ENCODE results near the gene ARSI. TPM values are rescaled to one million over a fixed set of nuclear protein-coding genes. Genes with fewer than 3 reads are reported as not detected.
A peak's percentile ranks its signal among the peaks of the same experiment; 100 is the strongest.

Gene ARSI
- under 1 TPM; 0.27 to 0.64 TPM for total RNA-seq
- long read RNA-seq, partial matches to known transcripts, result 0 of 1 reads
- long read RNA-seq, other reads (novel, unspliced or antisense), result 1 of 1 reads

DNA sequence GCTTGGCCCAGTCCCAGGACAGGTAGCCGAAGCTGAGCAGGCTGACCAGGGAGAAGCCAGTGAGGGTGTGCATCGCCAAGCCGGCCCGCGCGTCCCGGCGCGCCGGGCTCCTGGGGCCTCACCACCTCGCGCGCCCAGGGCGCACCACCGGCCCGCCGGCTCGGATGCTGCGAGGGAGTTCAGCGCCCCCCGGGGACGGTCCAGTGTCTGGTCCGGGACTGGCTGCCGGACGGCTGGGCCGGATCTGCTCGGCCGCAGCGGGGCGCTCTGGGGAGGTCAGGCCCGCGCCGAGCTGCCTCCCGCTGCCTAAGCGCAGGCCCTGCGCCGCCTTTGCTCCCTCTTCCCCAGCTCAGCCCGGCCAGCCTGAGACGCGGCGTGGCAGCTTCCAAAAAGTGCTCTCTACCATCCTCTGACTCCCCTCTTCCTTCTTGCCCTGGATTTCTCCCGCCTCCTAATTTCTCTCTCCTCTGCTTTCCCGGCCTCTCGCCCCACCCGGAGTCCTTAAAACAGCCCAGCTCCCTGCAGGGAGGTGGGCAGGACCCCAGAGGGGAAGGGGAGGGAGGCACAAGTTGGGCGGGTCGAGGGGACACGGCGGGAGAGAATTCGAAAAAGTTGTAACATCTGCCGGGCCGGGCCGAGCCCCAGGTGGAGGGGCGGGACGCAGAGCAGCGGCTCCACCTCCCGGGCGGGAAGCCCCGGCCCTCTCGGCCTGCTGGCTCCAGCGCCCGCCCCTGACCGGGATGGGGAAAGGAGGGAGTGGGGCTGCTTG is at the start of gene ARSI:
ARSI (minus strand) TSS at position 605 of the 769 bp plus-strand sequence; CDS start at position 73, 532 bp downstream.
- intact Hi-C loops (cut with DNase I, micrococcal nuclease), result no loop called here
- DNase-seq, result no peak
- ATAC-seq, result no peak

DNA sequence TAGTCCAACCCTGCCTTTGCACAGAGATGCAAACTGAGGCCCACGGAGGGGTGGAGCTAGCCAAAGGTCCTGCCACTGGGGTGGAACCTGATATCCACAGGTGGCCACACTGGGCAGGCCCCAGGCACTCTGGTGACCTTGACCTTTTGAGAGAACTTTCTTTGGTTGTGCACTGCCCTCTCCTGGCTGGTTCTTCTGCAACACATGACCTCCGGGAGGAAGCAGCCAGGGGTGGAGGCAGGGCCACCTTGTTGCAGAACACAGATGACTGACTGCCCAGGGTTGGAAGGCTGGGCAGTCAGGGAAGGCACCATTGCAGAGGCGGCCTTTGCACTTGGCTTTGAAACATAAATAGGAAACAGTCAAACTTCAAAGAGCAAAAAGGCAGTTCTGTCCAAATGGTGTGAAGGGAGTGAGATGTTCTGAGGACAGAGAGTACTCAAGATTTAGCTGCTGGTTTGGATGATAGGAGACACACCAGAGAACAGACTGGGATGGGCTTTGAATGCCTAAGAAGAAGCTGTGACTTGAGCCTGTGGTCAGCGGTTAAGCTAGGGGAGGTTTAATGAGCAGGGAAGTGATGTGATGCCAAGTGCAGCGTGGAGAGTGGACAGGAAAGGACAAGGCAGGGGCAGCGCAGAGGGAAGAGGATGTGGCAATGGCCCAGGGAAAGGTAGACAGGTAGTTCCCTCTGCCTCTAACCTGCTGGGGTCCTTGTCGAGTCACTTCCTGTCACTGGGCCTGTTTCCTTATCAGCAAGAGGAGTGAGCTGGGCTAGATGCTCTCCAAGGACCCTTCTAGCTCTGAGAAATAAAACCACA is 48.0 kb upstream of the ARSI start:
- ATAC-seq (peak; percentile 84), DNase-seq (peak; percentile 85)
- intact Hi-C loops (cut with DNase I, micrococcal nuclease), result no loop called here

DNA sequence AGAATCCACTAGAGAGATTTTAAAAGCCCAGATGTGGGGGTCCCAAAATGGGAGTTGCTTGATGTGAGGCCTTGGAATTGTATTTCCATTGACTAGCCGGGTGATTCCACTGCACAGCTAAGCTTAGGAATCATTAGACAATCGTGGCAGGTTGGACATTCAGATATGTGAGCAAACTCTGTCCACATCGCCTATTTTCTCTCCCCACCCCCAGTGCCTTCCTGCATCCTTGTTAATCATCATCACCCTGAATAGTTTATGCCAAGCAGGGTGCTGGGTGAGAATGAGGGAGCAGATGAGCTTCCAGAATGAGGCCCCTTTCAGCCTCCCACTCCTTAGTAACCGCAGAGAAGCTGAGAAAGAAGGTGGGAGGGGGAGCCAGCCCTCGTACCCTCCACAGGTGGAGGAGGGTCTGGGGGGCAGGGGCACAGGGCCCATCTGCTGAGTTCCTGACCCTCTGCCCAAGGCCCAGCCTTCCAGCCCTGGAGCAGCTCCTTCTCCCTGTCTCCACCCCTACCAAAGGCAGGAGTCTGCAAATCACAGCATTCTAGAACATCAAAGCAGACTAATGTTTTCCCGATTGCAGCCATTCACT is 47.1 kb upstream of the ARSI start:
- DNase-seq (no peak), ATAC-seq (no peak)
- intact Hi-C loops (cut with DNase I, micrococcal nuclease), result no loop called here

DNA sequence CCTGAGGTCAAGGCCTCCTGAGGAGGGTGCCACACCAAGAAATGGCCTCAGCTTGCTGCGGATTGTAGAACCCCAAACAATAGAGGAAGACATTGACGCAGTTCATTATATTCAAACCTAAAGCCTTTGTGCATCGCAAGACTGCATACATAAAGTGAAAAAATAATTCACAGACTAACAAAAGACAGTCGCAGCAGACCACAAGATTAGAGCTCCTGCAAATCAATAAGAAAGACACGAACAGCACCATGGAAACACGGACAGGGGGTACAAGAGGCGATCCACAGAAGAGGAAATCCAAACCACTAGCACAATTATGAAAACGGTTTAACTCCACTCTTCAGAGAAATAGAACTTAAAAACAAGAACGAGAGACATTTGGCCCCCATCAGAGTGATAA is 44.7 kb upstream of the ARSI start:
- intact Hi-C loops (cut with DNase I, micrococcal nuclease), result no loop called here
- no peak for DNase-seq
- ATAC-seq, result no peak

DNA sequence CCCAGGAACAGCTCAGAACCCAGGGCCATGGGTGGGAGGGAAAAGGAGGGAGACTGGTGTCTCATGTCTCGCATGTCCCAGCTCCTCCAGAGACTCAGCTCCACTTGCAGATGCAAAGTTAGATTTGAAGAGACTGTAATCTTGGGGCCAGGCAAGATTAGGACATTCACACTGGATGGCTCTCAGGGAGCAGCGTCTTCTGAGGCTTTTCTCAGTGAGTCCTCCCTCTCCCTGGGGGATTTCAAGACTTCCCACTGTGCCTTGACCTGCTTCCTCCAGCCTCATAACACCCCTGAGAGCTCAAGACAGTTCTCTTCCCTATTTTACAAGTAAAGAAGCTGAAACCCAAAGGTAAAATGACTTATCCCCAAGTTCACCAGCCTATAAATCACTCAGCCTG is 44.3 kb upstream of the ARSI start:
- no peak for ATAC-seq
- intact Hi-C loops (cut with DNase I, micrococcal nuclease), result no loop called here
- DNase-seq, result no peak

DNA sequence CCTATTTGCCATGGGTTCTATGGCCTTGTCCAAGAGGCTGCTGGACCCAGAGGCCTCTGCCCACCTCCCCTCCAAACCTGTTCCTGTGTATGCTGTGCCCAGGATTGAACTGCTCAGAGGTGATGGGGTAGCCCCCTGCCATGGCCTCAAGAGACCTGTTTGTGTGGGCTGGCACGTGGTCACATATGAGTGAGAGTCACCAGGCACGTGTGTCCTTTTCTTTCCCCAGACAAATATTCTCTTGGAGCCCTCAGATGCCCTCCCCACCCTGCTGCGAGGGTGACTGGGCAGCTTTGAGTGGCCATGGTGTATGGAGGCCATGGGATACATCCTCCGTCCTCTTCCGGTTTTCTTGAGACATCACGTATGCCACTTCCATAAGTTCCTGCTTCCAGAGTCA is 43.9 kb upstream of the ARSI start:
- DNase-seq (no peak), ATAC-seq (no peak)
- intact Hi-C loops (cut with DNase I, micrococcal nuclease), result no loop called here

DNA sequence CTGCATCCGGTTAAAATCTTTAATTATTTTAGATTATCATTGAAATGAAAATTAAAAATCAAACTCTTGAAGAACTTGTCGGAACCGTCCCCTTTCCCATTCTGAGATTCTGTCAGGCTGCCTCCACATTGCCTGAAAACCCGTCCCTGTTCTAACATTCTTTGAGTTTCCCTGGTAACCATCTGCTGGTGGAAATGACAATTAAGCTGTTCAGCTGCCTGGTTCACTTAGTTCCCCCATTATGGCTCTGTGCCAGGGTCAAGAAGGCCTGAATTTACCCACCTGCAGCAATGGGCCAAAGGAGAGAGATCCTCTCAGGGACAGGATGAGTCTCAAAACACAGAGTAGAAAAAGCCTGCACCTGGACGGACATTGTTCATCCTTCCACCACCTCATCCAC is 43.0 kb upstream of the ARSI start:
- intact Hi-C loops (cut with DNase I, micrococcal nuclease), result no loop called here
- ATAC-seq (no peak), DNase-seq (no peak)

DNA sequence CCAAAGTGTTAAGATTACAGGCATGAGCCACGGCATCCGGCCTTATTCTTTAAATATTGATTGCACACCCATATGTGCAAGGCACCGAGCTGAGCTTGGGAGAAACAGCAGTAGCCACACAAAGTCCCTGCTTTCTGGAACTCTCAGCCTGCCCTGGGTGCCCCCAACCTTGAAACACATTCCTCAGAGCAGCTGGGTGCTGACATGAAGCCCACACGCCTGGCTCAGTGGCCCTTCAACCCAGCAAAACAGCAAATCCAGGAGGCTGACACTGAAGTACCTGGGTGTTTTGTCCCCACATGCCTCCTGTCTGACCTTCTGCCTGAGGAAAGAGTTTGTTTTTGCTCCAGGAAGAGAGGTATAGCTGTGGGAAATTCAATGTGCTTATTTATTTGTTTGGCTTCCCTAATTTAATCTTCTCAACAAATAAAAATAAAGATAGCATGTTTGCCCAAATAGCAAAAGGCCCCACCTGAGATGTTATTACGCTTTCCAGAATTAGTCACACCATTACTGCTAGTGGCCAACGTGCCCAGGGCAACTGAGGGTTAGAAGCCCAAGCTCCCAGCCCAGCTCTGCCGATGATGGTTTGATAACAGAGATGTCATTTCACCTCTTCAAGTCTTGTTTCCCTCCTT is 41.4 kb upstream of the ARSI start:
- DNase-seq, result no peak
- ATAC-seq, result no peak
- intact Hi-C loops (cut with DNase I, micrococcal nuclease), result no loop called here

DNA sequence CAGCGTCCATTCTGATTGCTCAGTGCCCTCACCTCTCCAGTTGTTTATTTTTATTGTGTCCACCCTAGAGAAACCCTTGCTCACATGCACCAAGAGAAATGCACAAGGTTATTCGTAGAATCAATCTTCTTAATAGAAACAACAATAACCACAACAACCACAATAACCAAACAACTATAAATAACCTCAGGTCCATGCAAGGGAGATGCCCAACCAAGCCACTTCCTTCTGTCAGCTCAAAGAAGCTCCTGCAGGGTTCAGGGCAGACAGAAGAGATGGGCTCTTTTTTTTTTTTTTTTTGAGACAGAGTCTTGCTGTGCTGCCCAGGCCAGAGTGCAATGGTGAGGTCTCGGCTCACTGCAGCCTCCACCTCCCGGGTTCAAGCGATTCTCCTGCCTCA is 39.9 kb upstream of the ARSI start:
- intact Hi-C loops (cut with DNase I, micrococcal nuclease), result no loop called here
- ATAC-seq (no peak), DNase-seq (no peak)

DNA sequence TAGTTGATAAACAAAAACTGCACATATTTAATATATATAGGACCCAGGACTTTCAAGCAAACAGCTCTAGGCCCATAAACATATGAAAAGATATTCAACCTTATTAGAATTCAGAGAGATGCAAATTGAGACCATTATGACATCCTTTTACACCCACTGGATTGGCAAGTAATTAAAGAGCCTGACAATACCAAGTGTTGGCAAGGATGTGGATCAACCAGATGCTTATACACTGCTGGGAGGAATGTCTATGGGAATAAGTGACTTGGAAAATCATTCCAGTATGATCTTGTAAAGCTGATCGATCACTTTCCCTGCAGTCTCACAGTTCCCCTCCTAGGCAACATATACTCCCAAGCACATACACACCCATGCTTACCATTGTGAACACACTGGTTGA is 39.3 kb upstream of the ARSI start:
- intact Hi-C loops (cut with DNase I, micrococcal nuclease), result no loop called here
- ATAC-seq (no peak), DNase-seq (no peak)

DNA sequence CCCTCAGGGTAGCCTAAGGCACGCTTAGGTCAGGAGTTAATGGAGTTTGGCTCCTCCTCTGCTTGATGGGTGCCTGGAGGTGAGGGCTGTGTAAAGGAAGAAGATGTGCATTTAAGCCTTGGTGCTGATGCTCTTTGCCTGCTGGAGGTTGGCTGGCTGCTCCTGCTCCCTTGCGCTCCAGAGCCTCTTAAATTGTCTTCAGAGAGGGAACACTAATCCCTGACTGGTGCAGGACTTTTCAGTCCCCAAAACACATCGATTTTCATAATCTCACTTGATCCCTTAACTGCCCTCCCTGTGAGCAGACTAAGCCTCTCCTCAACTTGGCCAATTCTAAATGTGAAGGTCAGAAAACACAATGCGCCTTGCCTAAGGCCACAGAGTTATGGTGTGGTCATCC is 38.6 kb upstream of the ARSI start:
- intact Hi-C loops (cut with DNase I, micrococcal nuclease), result no loop called here
- no peak for ATAC-seq
- no peak for DNase-seq

DNA sequence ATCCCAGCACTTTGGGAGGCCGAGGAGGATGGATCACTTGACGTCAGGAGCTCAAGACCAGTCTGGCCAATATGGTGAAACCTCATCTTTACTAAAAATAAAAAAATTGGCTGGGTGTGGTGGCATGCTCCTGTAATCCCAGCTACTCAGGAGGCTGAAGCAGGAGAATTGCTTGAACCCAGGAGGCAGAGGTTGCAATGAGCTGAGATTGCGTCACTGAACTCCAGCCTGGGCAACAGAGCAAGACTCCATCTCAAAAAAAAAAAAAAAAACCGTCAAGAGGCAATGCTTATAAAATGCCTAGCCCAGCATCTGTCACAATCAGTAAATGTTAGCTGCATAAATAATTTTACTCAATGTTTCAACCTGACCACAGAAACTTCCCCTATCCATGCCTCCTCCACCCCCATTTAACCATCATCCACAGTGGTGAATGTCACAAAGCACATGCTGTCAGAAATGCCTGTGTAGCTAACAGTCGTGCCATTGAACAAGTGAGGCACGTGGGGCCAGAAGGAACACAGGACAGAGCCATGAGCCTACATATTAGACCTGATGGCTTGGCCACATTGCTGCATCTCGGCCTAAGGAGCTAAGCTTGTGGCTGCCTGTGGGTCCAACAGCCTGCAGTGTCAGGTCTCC is 38.0 kb upstream of the ARSI start:
- ATAC-seq, result no peak
- no peak for DNase-seq
- intact Hi-C loops (cut with DNase I, micrococcal nuclease), result no loop called here

DNA sequence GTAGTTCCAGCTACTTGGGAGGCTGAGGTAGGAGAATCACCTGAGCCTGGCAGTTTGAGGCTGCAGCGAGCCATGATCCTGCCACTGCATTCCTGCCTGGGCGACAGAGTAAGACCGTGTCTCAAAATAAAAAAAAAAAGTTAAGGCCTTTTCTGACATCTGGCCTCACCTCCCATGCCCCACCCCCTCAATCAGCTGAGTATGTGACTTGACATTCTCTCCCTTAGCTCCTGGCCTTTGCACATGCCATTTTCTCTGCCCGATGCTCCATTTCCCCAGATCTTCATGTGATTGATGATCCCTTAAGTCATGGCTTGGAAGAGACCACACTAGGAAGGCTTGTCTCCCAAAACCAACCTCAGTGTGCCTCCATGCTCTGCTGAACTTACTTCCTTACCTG is 37.1 kb upstream of the ARSI start:
- ATAC-seq (no peak), DNase-seq (no peak)
- intact Hi-C loops (cut with DNase I, micrococcal nuclease), result no loop called here

DNA sequence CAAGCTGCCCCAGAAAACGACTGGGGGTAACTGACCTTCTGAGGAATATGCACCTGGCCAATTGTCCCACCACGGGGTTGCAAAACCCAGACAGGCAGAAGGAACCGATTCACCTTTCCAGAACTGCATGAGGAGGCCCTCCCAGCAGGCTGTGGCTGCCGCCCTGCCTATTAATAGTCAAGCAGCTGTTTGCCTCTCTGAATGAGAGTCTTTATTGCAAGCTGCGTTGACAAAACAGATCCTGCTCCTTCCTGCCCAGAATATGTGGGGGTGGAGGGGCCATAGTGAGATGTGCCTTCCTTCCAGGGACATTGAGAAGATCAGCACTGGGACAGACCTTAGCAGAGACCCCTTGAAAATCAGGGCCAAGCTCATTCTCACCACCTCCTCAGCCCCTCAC is 36.5 kb upstream of the ARSI start:
- intact Hi-C loops (cut with DNase I, micrococcal nuclease), result no loop called here
- ATAC-seq (no peak), DNase-seq (no peak)

DNA sequence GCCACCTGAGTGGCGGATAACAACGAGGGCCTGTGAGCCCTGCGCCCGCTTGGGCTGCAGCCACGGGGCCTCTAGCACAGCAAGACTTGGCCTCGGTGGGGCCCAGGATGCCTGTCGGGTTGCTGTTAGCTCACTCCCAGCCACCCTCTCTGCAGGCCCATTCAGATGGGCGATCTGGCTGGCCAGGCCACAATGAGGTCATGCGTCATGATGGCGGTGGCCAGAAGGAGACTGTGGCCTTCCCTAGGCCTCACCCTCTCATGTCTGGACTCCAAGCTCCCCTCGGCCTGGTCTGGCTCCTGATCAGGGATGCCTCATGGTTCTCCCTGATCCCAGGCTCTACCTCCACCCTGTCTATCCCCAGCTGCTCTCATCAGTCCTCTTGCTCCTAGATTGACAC is 35.8 kb upstream of the ARSI start:
- intact Hi-C loops (cut with DNase I, micrococcal nuclease), result no loop called here
- no peak for ATAC-seq

DNA sequence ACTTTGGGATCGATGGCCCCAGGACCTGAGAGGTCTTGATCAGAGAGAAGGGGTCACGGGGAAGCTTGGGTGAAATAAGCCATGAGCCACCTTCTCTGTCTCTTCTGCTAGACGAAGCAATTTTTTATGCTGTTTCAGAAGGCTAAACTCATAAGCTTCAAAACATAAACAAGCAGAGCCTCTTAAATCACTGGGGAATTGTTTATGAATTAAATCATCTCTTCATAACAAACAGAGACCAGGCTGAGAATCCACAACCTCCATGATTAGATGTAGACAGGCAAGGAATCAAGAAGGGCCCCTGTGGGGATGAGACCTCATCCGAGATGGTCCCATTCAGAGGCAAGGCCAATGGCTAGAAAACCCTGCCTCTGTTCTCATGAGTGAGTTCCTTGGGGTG is 33.1 kb upstream of the ARSI start:
- ATAC-seq, result no peak
- no peak for DNase-seq
- intact Hi-C loops (cut with DNase I, micrococcal nuclease), result no loop called here

More for the DNA sequence above, 35.8 kb upstream of the ARSI start:
- no peak for DNase-seq

DNA sequence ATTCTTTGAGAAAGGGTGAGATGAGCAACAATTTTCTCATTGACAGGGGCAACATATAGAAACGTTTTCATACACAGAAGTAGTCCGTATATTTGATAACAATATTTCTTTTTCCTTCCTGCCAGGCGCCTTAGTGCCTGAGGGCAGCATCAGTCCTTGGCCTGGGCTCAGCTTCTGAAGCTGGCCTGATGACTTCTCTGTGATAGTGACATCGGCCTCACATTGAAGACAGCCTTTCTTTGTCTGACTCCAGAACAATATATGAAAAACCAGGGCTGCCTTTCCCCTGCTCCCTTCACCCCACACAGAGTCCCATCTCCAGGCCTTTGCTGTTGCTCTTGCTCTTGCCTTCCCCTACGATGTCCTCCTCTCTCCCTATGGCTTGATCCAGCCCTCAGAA is 30.7 kb upstream of the ARSI start:
- ATAC-seq, result no peak
- intact Hi-C loops (cut with DNase I, micrococcal nuclease), result no loop called here
- DNase-seq, result no peak

DNA sequence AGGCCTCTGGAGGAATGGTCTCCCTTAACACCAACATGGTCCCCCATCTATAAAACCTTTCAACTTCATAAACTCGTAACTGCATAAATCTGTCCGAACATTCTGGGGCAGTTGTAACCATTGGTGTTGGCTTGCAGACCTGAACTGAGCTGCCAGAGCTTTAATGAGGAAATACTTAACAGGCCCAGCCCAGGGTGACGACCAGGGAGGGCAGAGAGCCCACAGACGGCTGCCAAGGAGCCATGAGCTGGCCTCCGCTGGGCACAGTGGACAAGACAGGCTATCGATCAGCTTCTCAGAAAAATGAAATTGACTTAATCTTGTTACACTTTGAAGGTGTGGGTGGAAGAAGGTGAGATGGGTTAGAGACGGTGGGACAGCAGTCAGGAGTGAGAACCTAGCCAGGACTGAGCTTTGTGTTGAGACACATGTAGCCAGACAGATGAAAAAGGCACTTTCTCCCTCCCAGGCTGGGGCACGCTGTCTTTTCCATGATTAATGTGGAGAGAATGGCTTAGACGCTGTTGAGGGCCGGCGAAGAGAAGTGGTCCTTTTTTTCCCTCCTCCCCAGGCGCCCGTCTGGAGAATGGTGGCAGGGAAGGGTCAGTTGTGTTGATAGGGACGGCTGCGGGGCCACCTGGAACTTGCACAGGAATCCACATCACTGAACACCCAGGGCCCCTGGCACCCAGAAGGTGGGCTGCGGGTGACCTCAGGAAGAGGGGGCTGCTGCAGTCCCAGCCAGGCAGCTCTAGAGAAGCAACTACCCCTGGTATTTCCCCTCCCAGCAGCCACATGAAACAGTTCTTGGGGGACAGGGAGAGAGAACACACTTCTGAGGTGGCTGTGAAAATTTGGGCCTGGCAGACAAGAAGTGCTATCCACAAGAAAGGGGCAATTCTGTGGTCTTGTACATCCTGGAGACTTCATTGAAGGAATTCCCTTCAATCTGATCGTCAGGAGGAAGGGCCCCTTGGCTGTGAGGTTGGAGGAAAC is 27.5 kb upstream of the ARSI start:
- DNase-seq (no peak), ATAC-seq (no peak)
- intact Hi-C loops (cut with DNase I, micrococcal nuclease), result no loop called here
